ENCODE results near the gene CMTM3.
A peak's percentile ranks its signal among the peaks of the same experiment; 100 is the strongest.
"Not testable (repeated sequence)": the region's sequence is repeated elsewhere in the genome, so short reads cannot be mapped to it uniquely, and the experiment has no call there.

The CMTM3 gene

GRCh38 chr16:66604376-66605176, at the start of gene CMTM3:
TSS of gene CMTM3 (plus strand) at chr16:66604704. CDS start at chr16:66604806, 102 bp downstream.
- DNase-seq: peak; percentile 26

GRCh38 chr16:66560107-66560506, 44.4 kb upstream of the CMTM3 start:
- no peak for DNase-seq

- no peak for DNase-seq
Observed at GRCh38 chr16:66561381-66562080, 43.0 kb upstream of the CMTM3 start.

GRCh38 chr16:66562409-66562808, 42.1 kb upstream of the CMTM3 start:
- DNase-seq: no peak

GRCh38 chr16:66562986-66563385, 41.5 kb upstream of the CMTM3 start:
- no peak for DNase-seq

- no peak for DNase-seq
Observed at GRCh38 chr16:66563574-66564334, 40.8 kb upstream of the CMTM3 start.

- no peak for DNase-seq
Observed at GRCh38 chr16:66566051-66566901, 38.2 kb upstream of the CMTM3 start, which contains the start of gene CMTM1. TSS of gene CMTM1 (plus strand) at chr16:66566439. CDS start at chr16:66566514, 75 bp downstream.

GRCh38 chr16:66567270-66567669, 37.2 kb upstream of the CMTM3 start:
- DNase-seq: not testable (repeated sequence)

GRCh38 chr16:66568355-66568754, 36.1 kb upstream of the CMTM3 start:
- DNase-seq: no peak

GRCh38 chr16:66569131-66569530, 35.4 kb upstream of the CMTM3 start:
- no peak for DNase-seq

- DNase-seq: no peak
Observed at GRCh38 chr16:66569827-66570405, 34.6 kb upstream of the CMTM3 start.

GRCh38 chr16:66572356-66572755, 32.1 kb upstream of the CMTM3 start:
- DNase-seq: no peak

- DNase-seq: no peak
Observed at GRCh38 chr16:66574081-66574480, 30.4 kb upstream of the CMTM3 start.

GRCh38 chr16:66574531-66574930, 30.0 kb upstream of the CMTM3 start:
- DNase-seq: no peak

GRCh38 chr16:66575060-66575459, 29.4 kb upstream of the CMTM3 start:
- no peak for DNase-seq

GRCh38 chr16:66576296-66576695, 28.2 kb upstream of the CMTM3 start:
- DNase-seq: no peak

GRCh38 chr16:66578651-66579531, 25.6 kb upstream of the CMTM3 start, which contains the start of gene CMTM2:
TSS of gene CMTM2 (plus strand) at chr16:66579463. CDS start at chr16:66579608, 145 bp downstream.
- DNase-seq: no peak

GRCh38 chr16:66580605-66581209, 23.8 kb upstream of the CMTM3 start:
- DNase-seq: no peak

- DNase-seq: no peak
Observed at GRCh38 chr16:66581246-66581952, 23.1 kb upstream of the CMTM3 start.

Measured in DMS79 treated with DMSO at 0.1 percent for 48 hours (cell line).